Breast epithelium (tissue), 3 donors: ENCODE results near the gene SLC43A2.

Experiments used
- POLR2A ChIP-seq: fragments of 450-650 bp; IDR thresholded peaks from one replicate; pipeline ENCODE4 v1.6.1; 2016; ENCODE audit warnings: antibody characterized with exemption, mild to moderate bottlenecking, moderate library complexity
- POLR2AphosphoS5 ChIP-seq, 3 donors: sonication (generic); formaldehyde crosslinking; IDR thresholded peaks; one replicate each; pipeline ENCODE4 v1.6.1; 2017; ENCODE audit warnings: antibody characterized with exemption in 3 of 3
- TF ChIP-seq, protein P1 (sequence below), 3 donors: fragments of 450-650 bp; IDR thresholded peaks; one replicate each; pipeline ENCODE4 v1.5.1; 2016 to 2017; ENCODE audit warnings: antibody characterized with exemption in 3 of 3, mild to moderate bottlenecking in 3 of 3, moderate library complexity in 3 of 3

DNA sequence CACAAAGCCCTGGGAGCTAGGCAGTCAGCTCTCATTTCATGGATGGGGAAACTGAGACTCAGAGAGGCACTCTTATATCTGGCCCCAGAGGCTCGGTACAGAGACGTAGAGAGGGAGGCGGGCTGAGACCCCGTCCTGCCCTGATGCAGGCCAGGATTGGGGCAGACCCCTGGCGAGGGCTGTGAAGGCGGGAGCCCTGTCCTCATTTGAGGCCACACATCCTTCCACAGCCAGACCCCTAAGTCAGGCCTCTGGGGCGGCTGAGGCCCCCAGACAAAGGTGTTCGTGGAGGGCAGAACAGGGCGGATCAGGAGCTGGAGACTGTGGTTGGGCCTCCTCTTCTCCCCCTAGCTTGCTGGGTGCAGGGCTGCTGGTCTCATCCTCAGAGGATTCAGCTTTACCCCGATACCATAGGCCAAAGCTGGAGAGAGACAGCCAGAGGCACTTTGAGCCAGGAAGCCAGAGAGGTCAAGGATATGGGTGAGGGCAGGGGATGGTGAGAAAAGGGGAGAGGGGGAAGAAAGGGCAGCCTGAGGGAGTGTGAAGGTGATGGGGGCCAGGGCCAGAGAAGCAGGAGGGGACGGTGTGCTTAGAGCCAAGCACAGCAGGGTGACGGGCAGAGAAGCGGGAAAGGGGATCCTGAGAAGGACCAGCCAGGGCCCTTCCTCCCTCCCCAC, 17.7 kb upstream of the SLC43A2 start:
- TF ChIP-seq, protein P1, sequence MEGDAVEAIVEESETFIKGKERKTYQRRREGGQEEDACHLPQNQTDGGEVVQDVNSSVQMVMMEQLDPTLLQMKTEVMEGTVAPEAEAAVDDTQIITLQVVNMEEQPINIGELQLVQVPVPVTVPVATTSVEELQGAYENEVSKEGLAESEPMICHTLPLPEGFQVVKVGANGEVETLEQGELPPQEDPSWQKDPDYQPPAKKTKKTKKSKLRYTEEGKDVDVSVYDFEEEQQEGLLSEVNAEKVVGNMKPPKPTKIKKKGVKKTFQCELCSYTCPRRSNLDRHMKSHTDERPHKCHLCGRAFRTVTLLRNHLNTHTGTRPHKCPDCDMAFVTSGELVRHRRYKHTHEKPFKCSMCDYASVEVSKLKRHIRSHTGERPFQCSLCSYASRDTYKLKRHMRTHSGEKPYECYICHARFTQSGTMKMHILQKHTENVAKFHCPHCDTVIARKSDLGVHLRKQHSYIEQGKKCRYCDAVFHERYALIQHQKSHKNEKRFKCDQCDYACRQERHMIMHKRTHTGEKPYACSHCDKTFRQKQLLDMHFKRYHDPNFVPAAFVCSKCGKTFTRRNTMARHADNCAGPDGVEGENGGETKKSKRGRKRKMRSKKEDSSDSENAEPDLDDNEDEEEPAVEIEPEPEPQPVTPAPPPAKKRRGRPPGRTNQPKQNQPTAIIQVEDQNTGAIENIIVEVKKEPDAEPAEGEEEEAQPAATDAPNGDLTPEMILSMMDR (IDR thresholded peaks at IDR 0.05), result no peak
- TF ChIP-seq POLR2A, result no peak
- TF ChIP-seq POLR2AphosphoS5 (IDR thresholded peaks at IDR 0.05), result no peak
